ENCODE data around the gene CASR.
A peak's percentile ranks its signal among the peaks of the same experiment; 100 is the strongest.

The CASR gene

GRCh38 chr3:122247825-122248185 is 64.3 kb downstream of the CASR start:
- peak overlapping the region; percentile 12 for H3K4me3 ChIP-seq (ENCODE audit: low read depth, low read length)
- no peak overlapping the region for H3K9ac ChIP-seq
- peaks cover 13% of the 10 kb centered on the region for H3K79me2 ChIP-seq
- H3K9me3 ChIP-seq (ENCODE audit: control insufficient read depth, low read length): no peaks in the 10 kb centered on the region
- H3K27me3 ChIP-seq (ENCODE audit: control insufficient read depth, insufficient read depth, low read length): no peaks in the 10 kb centered on the region
- peak overlapping the region; percentile 40 for H3K4me2 ChIP-seq (ENCODE audit: low read length)
- H3K36me3 ChIP-seq (ENCODE audit: control insufficient read depth, insufficient read depth, low read length): no peaks in the 10 kb centered on the region
- TF ChIP-seq, protein P1, sequence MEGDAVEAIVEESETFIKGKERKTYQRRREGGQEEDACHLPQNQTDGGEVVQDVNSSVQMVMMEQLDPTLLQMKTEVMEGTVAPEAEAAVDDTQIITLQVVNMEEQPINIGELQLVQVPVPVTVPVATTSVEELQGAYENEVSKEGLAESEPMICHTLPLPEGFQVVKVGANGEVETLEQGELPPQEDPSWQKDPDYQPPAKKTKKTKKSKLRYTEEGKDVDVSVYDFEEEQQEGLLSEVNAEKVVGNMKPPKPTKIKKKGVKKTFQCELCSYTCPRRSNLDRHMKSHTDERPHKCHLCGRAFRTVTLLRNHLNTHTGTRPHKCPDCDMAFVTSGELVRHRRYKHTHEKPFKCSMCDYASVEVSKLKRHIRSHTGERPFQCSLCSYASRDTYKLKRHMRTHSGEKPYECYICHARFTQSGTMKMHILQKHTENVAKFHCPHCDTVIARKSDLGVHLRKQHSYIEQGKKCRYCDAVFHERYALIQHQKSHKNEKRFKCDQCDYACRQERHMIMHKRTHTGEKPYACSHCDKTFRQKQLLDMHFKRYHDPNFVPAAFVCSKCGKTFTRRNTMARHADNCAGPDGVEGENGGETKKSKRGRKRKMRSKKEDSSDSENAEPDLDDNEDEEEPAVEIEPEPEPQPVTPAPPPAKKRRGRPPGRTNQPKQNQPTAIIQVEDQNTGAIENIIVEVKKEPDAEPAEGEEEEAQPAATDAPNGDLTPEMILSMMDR (IDR thresholded peaks at IDR 0.05): peak; percentile 9
- no peak overlapping the region for H2AFZ ChIP-seq
- H3K4me1 ChIP-seq: peaks cover 83% of the 10 kb centered on the region
- H3K27ac ChIP-seq: peak overlapping the region; percentile 94

- H3K79me2 ChIP-seq: peaks cover 13% of the 10 kb centered on the region
- no peak overlapping the region for H2AFZ ChIP-seq
- peaks cover 92% of the 10 kb centered on the region for H3K4me1 ChIP-seq
- no peak overlapping the region for H3K4me3 ChIP-seq (ENCODE audit: low read depth, low read length)
- TF ChIP-seq, protein P1 (IDR thresholded peaks at IDR 0.05): no peak
- H3K9me3 ChIP-seq (ENCODE audit: control insufficient read depth, low read length): no peaks in the 10 kb centered on the region
- no peak overlapping the region for H3K9ac ChIP-seq
- H3K4me2 ChIP-seq (ENCODE audit: low read length): peak overlapping the region; percentile 12
- no peaks in the 10 kb centered on the region for H3K27me3 ChIP-seq (ENCODE audit: control insufficient read depth, insufficient read depth, low read length)
- H3K36me3 ChIP-seq (ENCODE audit: control insufficient read depth, insufficient read depth, low read length): no peaks in the 10 kb centered on the region
- peak overlapping the region; percentile 94 for H3K27ac ChIP-seq
Measured at GRCh38 chr3:122251428-122251827, 68.0 kb downstream of the CASR start.

- Histone ChIP-seq H3K4me2 (ENCODE audit: low read length) (peak overlapping the region; percentile 14), H3K27me3 (ENCODE audit: control insufficient read depth, insufficient read depth, low read length) (no peaks in the 10 kb centered on the region), H3K79me2 (peaks cover 13% of the 10 kb centered on the region), H3K4me3 (ENCODE audit: low read depth, low read length) (no peak overlapping the region), H3K9me3 (ENCODE audit: control insufficient read depth, low read length) (no peaks in the 10 kb centered on the region), H3K27ac (peak overlapping the region; percentile 94), H2AFZ (no peak overlapping the region), H3K36me3 (ENCODE audit: control insufficient read depth, insufficient read depth, low read length) (no peaks in the 10 kb centered on the region), H3K4me1 (peaks cover 88% of the 10 kb centered on the region), H3K9ac (no peak overlapping the region)
- TF ChIP-seq, protein P1 (IDR thresholded peaks at IDR 0.05): no peak
Measured at GRCh38 chr3:122253581-122253980, 70.1 kb downstream of the CASR start.

GRCh38 chr3:122255757-122256439 is 72.4 kb downstream of the CASR start:
- H3K27me3 ChIP-seq (ENCODE audit: control insufficient read depth, insufficient read depth, low read length): no peaks in the 10 kb centered on the region
- H3K4me1 ChIP-seq: peaks cover 76% of the 10 kb centered on the region
- TF ChIP-seq, protein P1 (IDR thresholded peaks at IDR 0.05): no peak
- no peak overlapping the region for H3K4me3 ChIP-seq (ENCODE audit: low read depth, low read length)
- H3K27ac ChIP-seq: peak overlapping the region; percentile 94
- peak overlapping the region; percentile 12 for H3K9ac ChIP-seq
- peaks cover 18% of the 10 kb centered on the region for H3K79me2 ChIP-seq
- no peaks in the 10 kb centered on the region for H3K36me3 ChIP-seq (ENCODE audit: control insufficient read depth, insufficient read depth, low read length)
- no peaks in the 10 kb centered on the region for H3K9me3 ChIP-seq (ENCODE audit: control insufficient read depth, low read length)
- no peak overlapping the region for H2AFZ ChIP-seq
- peak overlapping the region; percentile 49 for H3K4me2 ChIP-seq (ENCODE audit: low read length)
